Testis (tissue), 3 donors: ENCODE measurements around the gene AIPL1. TPM values are rescaled to one million over a fixed set of nuclear protein-coding genes. Genes with fewer than 3 reads are reported as not detected.

Source experiments
- DNase-seq: peaks from one replicate; pipeline ENCODE4 v3.0.0-alpha.2; 2019
- H3K27ac ChIP-seq, 2 donors: fragments of 200-600 bp; sonication (generic); one replicate each; pipeline ENCODE4 v1.5.1; 2019
- H3K27me3 ChIP-seq: fragments of 200-600 bp; sonication (generic); one replicate; pipeline ENCODE4 v1.5.1; 2019
- H3K36me3 ChIP-seq: fragments of 200-600 bp; sonication (generic); one replicate; pipeline ENCODE4 v1.5.1; 2017; ENCODE audit warnings: low read depth; ENCODE audit errors: missing control alignments
- H3K4me1 ChIP-seq: fragments of 200-600 bp; sonication (generic); one replicate; pipeline ENCODE4 v1.5.1; 2019
- H3K4me3 ChIP-seq, 2 donors: fragments of 200-600 bp; sonication (generic); one replicate each; pipeline ENCODE4 v1.5.1; 2017 to 2019
- H3K9me3 ChIP-seq: fragments of 200-600 bp; sonication (generic); one replicate; pipeline ENCODE4 v1.5.1; 2017
- CTCF ChIP-seq, 3 experiments: fragments of 450-650 bp in 2 of 3; fragments of 200-600 bp in 1 of 3; sonication (generic) in 1 of 3; IDR thresholded peaks; one replicate each; pipeline ENCODE4 v1.5.1; 2016 to 2019; ENCODE audit warnings: antibody characterized with exemption in 3 of 3, mild to moderate bottlenecking in 2 of 3, moderate library complexity in 1 of 3
- POLR2A ChIP-seq: fragments of 450-650 bp; IDR thresholded peaks from one replicate; pipeline ENCODE4 v1.6.1; 2017; ENCODE audit warnings: antibody characterized with exemption, mild to moderate bottlenecking, moderate library complexity
- WGBS, 2 donors: methylation state at CpG; one replicate each; pipeline ENCODE4 v1.1.5; 2018; 5-methylcytosine and 5-hydroxymethylcytosine counted together
- intact Hi-C: fragments of 100-400 bp; cut with DNase I; formaldehyde crosslinking; loops from one replicate; pipeline ENCODE4 v1.15.1; 2023; ENCODE audit warnings: low total_unique reads
- polyA plus RNA-seq: library from polyadenylated mRNA; stranded (reverse); fragments of 350-450 nt; fragmentation: Illumina TruSeq; extraction: RNeasy Lipid Tissue Mini Kit (QIAGEN cat#74804); gene quantifications from one replicate; pipeline ENCODE4 v1.2.3, GENCODE V29; 2014; ENCODE audit warnings: low read depth, low replicate concordance; ENCODE audit not compliant: insufficient read depth
- total RNA-seq, 2 donors: library from RNA; depleted of rRNA; stranded (reverse); fragments of >200 nt; gene quantifications; one replicate each; pipeline ENCODE4 v1.2.3, GENCODE V29; 2016

Gene AIPL1
- total and polyA plus RNA-seq, 3 donors from 2014 or later, result 0.37 to 1.0 (median 0.49) TPM

- Histone ChIP-seq H3K27me3 (no peaks in the 10 kb centered on the region), H3K9me3 (no peaks in the 10 kb centered on the region), H3K4me1 (no peaks in the 10 kb centered on the region), H3K36me3 (no peaks in the 10 kb centered on the region), H3K4me3 (no peak overlapping the region), H3K27ac (no peak overlapping the region)
- intact Hi-C loops, result no loop called here
- WGBS, 2 donors, result 33 to 49% methylated on average over 11 of the region's 11 CpGs
- no peak for DNase-seq
- TF ChIP-seq POLR2A (no peak), CTCF (IDR thresholded peaks at IDR 0.05) (no peak)
These were observed 58.0 kb downstream of the AIPL1 start for GRCh38 chr17:6376931-6377361.

- intact Hi-C loops, result no loop called here
- Histone ChIP-seq H3K4me1 (no peaks in the 10 kb centered on the region), H3K27me3 (no peaks in the 10 kb centered on the region), H3K36me3 (no peaks in the 10 kb centered on the region), H3K9me3 (no peaks in the 10 kb centered on the region), H3K4me3 (no peak overlapping the region), H3K27ac (no peak overlapping the region)
- 26 to 36% methylated on average over 7 to 14 of the region's 14 CpGs for WGBS, 2 donors
- TF ChIP-seq POLR2A (no peak), CTCF (IDR thresholded peaks at IDR 0.05) (no peak)
- no peak for DNase-seq
These were observed 60.1 kb downstream of the AIPL1 start for GRCh38 chr17:6374761-6375312.

- no peaks in the 10 kb centered on the region for H3K36me3 ChIP-seq
- H3K27me3 ChIP-seq, result no peaks in the 10 kb centered on the region
- intact Hi-C loops, result no loop called here
- DNase-seq, result no peak
- no peak for TF ChIP-seq CTCF (IDR thresholded peaks at IDR 0.05)
- no peak for TF ChIP-seq POLR2A
- no peaks in the 10 kb centered on the region for H3K9me3 ChIP-seq
- H3K4me3 ChIP-seq, result no peak overlapping the region
- 24 to 26% methylated on average over 2 of the region's 2 CpGs for WGBS, 2 donors
- H3K27ac ChIP-seq, result no peak overlapping the region
- H3K4me1 ChIP-seq, result no peaks in the 10 kb centered on the region
These were observed 60.6 kb downstream of the AIPL1 start for GRCh38 chr17:6374271-6374691.

Other genes with a start within 250 kb of the AIPL1 start
- 1 to 10 TPM; 1.3 to 1.8 TPM for gene PIMREG, start 9.3 kb upstream of the AIPL1 start, total RNA-seq
- 0.73 TPM for gene PIMREG, start 9.3 kb upstream of the AIPL1 start, polyA plus RNA-seq
- 1 to 10 TPM; 6.7 to 7.3 TPM for gene PITPNM3, start 121.4 kb upstream of the AIPL1 start, total RNA-seq
- 6.3 TPM for gene PITPNM3, start 121.4 kb upstream of the AIPL1 start, polyA plus RNA-seq
- 10 to 100 TPM; 43.9 to 59.8 TPM for gene KIAA0753, start 205.6 kb upstream of the AIPL1 start, total RNA-seq
- gene KIAA0753, start 205.6 kb upstream of the AIPL1 start, polyA plus RNA-seq, result 44.7 TPM
- gene TXNDC17, start 205.9 kb upstream of the AIPL1 start, total RNA-seq, result 100 to 1,000 TPM; 119 TPM
- 101 TPM for gene TXNDC17, start 205.9 kb upstream of the AIPL1 start, polyA plus RNA-seq
- gene MED31, start 216.5 kb upstream of the AIPL1 start, total RNA-seq, result 10 to 100 TPM; 14.9 to 19.3 TPM
- gene MED31, start 216.5 kb upstream of the AIPL1 start, polyA plus RNA-seq, result 31.3 TPM
- 10 to 100 TPM in 1 of 2 donors, 1 to 10 TPM in 1; 6.9 to 10.3 TPM for gene C17orf100, start 216.6 kb upstream of the AIPL1 start, total RNA-seq
- gene C17orf100, start 216.6 kb upstream of the AIPL1 start, polyA plus RNA-seq, result 12.4 TPM